HG03575 (cell line): ENCODE measurements around the gene PRDX2.
"Not testable (repeated sequence)": the region's sequence is repeated elsewhere in the genome, so short reads cannot be mapped to it uniquely, and the experiment has no call there.

Experiments used
- ATAC-seq: cut with Tn5 transposase; IDR thresholded peaks from one replicate; pipeline ENCODE4 v1.9.1; 2021; ENCODE audit not compliant: unreplicated experiment, insufficient number of reproducible peaks, low FRiP score; ENCODE audit errors: extremely low read depth

Gene PRDX2

GRCh38 chr19:12801466-12802266, at the start of gene PRDX2, which contains the start of gene THSD8:
Gene PRDX2, minus strand, starts transcription at chr19:12801800. Its CDS starts 539 bp downstream, at chr19:12801261.
Gene THSD8, plus strand, starts transcription at chr19:12802069. Its CDS starts 3 bp downstream, at chr19:12802072.
- ATAC-seq = no peak

GRCh38 chr19:12847159-12848139, 45.8 kb upstream of the PRDX2 start:
- no peak for ATAC-seq

DNA sequence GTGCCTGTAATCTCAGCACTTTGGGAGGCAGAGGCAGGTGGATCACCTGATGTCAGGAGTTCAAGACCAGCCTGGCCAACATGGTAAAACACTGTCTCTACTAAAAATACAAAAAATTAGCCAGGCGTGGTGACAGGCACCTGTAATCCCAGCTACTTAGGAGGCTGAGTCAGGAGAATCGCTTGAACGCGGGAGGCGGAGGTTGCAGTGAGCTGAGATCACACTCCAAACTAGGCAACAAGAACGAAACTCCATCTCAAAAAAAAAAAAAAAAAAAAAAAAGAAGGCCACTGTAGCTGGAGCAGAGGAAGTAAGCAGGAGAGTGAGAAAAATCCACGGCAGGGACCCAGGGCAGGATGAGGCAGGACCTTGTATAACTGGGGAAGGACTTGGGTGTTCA, 45.0 kb upstream of the PRDX2 start:
- not testable (repeated sequence) for ATAC-seq

- ATAC-seq = no peak
Observed at GRCh38 chr19:12843999-12844732, 42.6 kb upstream of the PRDX2 start.

- ATAC-seq = no peak
Observed at GRCh38 chr19:12843328-12843727, 41.7 kb upstream of the PRDX2 start.

- no peak for ATAC-seq
Observed at GRCh38 chr19:12842511-12842910, 40.9 kb upstream of the PRDX2 start.

GRCh38 chr19:12841094-12841493, 39.5 kb upstream of the PRDX2 start:
- ATAC-seq = no peak

- no peak for ATAC-seq
Observed at GRCh38 chr19:12840091-12841079, 38.8 kb upstream of the PRDX2 start.

DNA sequence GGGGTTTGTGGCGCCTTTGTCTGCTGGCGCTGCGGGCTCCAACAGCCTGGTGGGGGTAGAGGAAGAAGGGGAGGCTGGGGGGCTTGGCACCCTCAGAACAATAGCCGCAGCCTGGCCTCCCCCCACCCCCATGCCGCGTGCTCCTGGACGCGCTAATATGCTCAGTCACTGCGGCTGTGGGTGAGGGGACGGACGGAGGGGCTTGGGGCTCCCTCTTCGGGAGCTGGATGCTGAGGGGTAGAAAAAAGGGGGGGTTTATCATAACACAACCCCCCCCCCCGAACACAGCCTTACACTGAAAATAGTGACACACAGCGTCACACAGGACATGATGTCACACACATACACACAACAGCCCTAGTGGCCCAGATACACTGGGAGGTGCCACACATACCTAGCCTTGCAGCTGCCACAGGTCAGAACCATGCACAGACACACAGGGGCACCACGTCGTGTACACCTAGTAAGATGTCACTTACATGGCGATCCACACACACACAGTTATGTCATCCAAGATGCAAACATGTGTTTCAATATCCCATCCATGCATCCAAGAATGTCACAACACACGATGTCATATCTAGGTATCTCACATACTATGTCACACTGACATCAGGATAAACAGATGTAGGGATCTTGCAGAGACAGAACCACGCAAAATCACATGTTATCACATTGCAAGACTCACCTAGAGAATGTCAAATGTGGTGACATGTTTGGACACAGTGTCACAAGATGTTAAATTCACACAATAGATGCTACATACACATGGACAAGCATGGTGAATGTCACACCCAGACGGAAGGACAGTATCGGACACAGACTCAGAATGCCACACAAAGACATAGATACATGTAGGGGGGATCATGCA, 37.5 kb upstream of the PRDX2 start:
- no peak for ATAC-seq

- no peak for ATAC-seq
Observed at GRCh38 chr19:12838182-12838885, 36.7 kb upstream of the PRDX2 start, which contains the start of gene MAST1. Gene MAST1, plus strand, starts transcription at chr19:12838515. Its CDS starts 58 bp downstream, at chr19:12838573.

- no peak for ATAC-seq
Observed at GRCh38 chr19:12837225-12837624, 35.6 kb upstream of the PRDX2 start.

- ATAC-seq = no peak
Observed at GRCh38 chr19:12836529-12836863, 34.9 kb upstream of the PRDX2 start.

- ATAC-seq = no peak
Observed at GRCh38 chr19:12834976-12835757, 33.6 kb upstream of the PRDX2 start.

GRCh38 chr19:12834566-12834943, 33.0 kb upstream of the PRDX2 start, which contains the start of gene RTBDN:
Gene RTBDN, minus strand, starts transcription at chr19:12834579. Its CDS starts 4,600 bp downstream, at chr19:12829979.
- ATAC-seq = no peak

DNA sequence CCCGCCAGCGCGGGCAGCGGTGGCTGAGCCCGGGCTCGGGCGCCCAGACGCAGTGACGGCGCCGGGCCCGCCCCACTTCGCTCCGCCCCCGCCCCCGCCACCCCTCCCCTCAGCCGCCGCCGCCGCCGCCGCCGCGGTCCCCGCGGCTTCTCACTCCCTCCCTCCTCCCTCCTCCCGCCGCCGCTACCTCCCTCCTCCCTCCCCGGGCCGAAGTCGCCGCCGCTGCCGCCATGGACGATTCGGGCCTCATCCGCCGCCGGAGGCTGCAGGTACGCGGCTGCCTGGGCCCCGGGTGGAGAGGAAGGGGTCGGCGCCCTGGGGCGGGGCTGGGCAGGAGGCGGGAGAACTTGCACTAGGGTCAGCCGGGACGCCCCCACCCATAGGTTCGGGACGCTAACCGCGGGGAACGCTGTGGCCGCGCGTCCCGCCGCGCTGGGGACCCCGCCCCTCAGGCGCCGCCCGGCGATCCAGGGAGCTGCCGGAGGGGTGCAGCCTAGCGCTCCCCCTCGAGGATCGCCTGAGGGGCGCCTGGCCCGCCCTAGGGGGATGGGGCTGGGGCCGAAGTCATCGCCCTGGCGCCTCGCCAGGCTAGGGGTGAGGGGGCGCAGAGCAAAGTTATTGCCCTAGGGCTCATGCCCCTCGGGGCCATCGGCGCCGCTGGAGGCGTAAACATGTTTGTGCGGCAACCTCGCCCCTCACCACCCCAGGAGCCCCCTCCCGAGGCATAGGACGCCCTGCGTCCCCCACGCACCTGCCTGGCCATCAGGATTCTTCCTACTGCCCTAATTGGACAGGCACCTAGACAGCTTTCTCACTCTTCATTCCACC, 32.4 kb upstream of the PRDX2 start:
- no peak for ATAC-seq
